HepG2 (cell line): ENCODE measurements around the gene ITPK1. TPM values are rescaled to one million over a fixed set of nuclear protein-coding genes. Genes with fewer than 3 reads are reported as not detected.

Experiments
- ATAC-seq: fragments of 200-7000 bp; cut with Tn5 transposase; 3 replicates; pipeline ENCODE4 v1.9.1; 2020; ENCODE audit warnings: mild to moderate bottlenecking, moderate library complexity
- BruUV-seq: library from RNA; stranded (reverse); fragments of 400-500 nt; replicated peaks from 2 replicates; lab custom pipeline; 2021; lab: Mats Ljungman, UMichigan
- CTCF ChIA-PET: fragments of 300-600 bp; formaldehyde crosslinking; extraction: SDS; loops from one replicate; lab custom pipeline; 2021; ENCODE audit warnings: low total read pairs, inconsistent platforms, low intra/inter-chr PET ratio; lab: Yijun Ruan, JAX
- POLR2A ChIA-PET: fragments of 350-600 bp; sonication (Branson Sonifier 250); formaldehyde crosslinking; loops from one replicate; lab custom pipeline; 2020; ENCODE audit warnings: antibody characterized with exemption, inconsistent platforms; lab: Yijun Ruan, JAX
- DNase-seq: peaks from one replicate; pipeline ENCODE4 v3.0.0-alpha.2; 2015; ENCODE audit warnings: low spot score
- FAIRE-seq: peaks from 3 replicates; lab custom pipeline; 2011; peaks lifted over from hg19 to GRCh38; lab: Jason Lieb, UNC
- H2AFZ ChIP-seq: one replicate; pipeline ENCODE4 v1.6.1; 2011; ENCODE audit warnings: low read length, inconsistent platforms
- H3K27ac ChIP-seq: fragments of 300-600 bp; 3 replicates; pipeline ENCODE4 v1.8.0; 2011; ENCODE audit warnings: mixed run types, mild to moderate bottlenecking, mixed read lengths, low read length, inconsistent platforms; ENCODE audit not compliant: insufficient read depth; ENCODE audit errors: extremely low read length
- H3K27me3 ChIP-seq, 2 experiments: fragments of 200-600 bp in 1 of 2; 2 replicates in 1 of 2; 3 replicates in 1 of 2; pipeline versions ENCODE4 v1.6.0 to v1.8.0; 2011; ENCODE audit warnings: low read length in 2 of 2, mild to moderate bottlenecking in 2 of 2, moderate library complexity in 2 of 2, inconsistent platforms in 1 of 2; ENCODE audit not compliant: insufficient read depth in 2 of 2, control insufficient read depth in 1 of 2
- H3K36me3 ChIP-seq, 2 experiments: fragments of 200-600 bp in 1 of 2; replicated peaks in 1 of 2; 2 replicates in 1 of 2; 3 replicates in 1 of 2; pipeline versions ENCODE4 v1.5.1 to v1.8.0; 2011; ENCODE audit warnings: low read length in 2 of 2, inconsistent platforms in 1 of 2; ENCODE audit not compliant: insufficient read depth in 2 of 2, control insufficient read depth in 1 of 2
- H3K4me1 ChIP-seq: 2 replicates; pipeline ENCODE4 v1.5.1; 2012; ENCODE audit warnings: low read length, inconsistent platforms; ENCODE audit not compliant: insufficient read depth
- H3K4me2 ChIP-seq: 2 replicates; pipeline ENCODE4 v1.6.0; 2011; ENCODE audit warnings: low read depth, low read length, inconsistent platforms
- H3K4me3 ChIP-seq, 3 experiments: fragments of 200-600 bp in 1 of 3; sonication (generic), shearing (Covaris generic) in 1 of 3; replicated peaks in 1 of 3; 2 replicates each; pipeline ENCODE4 v1.5.1; 2011 to 2016; ENCODE audit warnings: low read length in 3 of 3, inconsistent platforms in 2 of 3, low read depth in 2 of 3, mild to moderate bottlenecking in 2 of 3, control low read depth in 1 of 3, mixed read lengths in 1 of 3; ENCODE audit not compliant: insufficient read depth in 1 of 3
- H3K79me2 ChIP-seq: one replicate; pipeline ENCODE4 v1.6.1; 2011; ENCODE audit warnings: low read length, inconsistent platforms; ENCODE audit not compliant: insufficient read depth
- H3K9ac ChIP-seq: 2 replicates; pipeline ENCODE4 v1.6.0; 2011; ENCODE audit warnings: mild to moderate bottlenecking, low read depth, low read length, inconsistent platforms; ENCODE audit not compliant: insufficient read depth
- H3K9me3 ChIP-seq: 2 replicates; pipeline ENCODE4 v1.5.1; 2012; ENCODE audit warnings: mild to moderate bottlenecking, low read length
- H4K20me1 ChIP-seq: 2 replicates; pipeline ENCODE4 v1.6.0; 2011; ENCODE audit warnings: inconsistent platforms, mild to moderate bottlenecking, low read length, moderate library complexity; ENCODE audit not compliant: insufficient read depth
- BATF2 ChIP-seq: sonication (generic); formaldehyde crosslinking; IDR thresholded peaks from 2 replicates; pipeline ENCODE4 v1.8.0; 2022; ENCODE audit warnings: mild to moderate bottlenecking, missing genetic modification reagents, moderate library complexity
- DDIT3 ChIP-seq: sonication (generic); formaldehyde crosslinking; IDR thresholded peaks from 2 replicates; pipeline ENCODE4 v1.4.0; 2020; ENCODE audit warnings: mild to moderate bottlenecking, missing genetic modification reagents
- HOXA3 ChIP-seq: sonication (generic); formaldehyde crosslinking; IDR thresholded peaks from 2 replicates; pipeline ENCODE4 v1.5.0; 2020; ENCODE audit warnings: missing genetic modification reagents
- MATR3 ChIP-seq: sonication (generic); formaldehyde crosslinking; IDR thresholded peaks from 2 replicates; pipeline ENCODE4 v1.4.0; 2020; ENCODE audit warnings: missing genetic modification reagents
- NFATC3 ChIP-seq: sonication (generic); formaldehyde crosslinking; IDR thresholded peaks from 2 replicates; pipeline ENCODE4 v1.5.1; 2020; ENCODE audit warnings: mild to moderate bottlenecking, missing genetic modification reagents
- PAX8 ChIP-seq: sonication (generic); formaldehyde crosslinking; IDR thresholded peaks from 2 replicates; pipeline ENCODE4 v1.8.0; 2022; ENCODE audit warnings: mild to moderate bottlenecking, missing genetic modification reagents, borderline replicate concordance
- RFX1 ChIP-seq: fragments of 450-650 bp; IDR thresholded peaks from 2 replicates; pipeline ENCODE4 v1.6.1; 2017
- ZEB1 ChIP-seq: IDR thresholded peaks from 2 replicates; pipeline ENCODE4 v1.6.1; 2012; ENCODE audit warnings: mild to moderate bottlenecking, low read depth, inconsistent platforms; ENCODE audit not compliant: insufficient replicate concordance
- ZNF335 ChIP-seq: sonication (generic); formaldehyde crosslinking; IDR thresholded peaks from 2 replicates; pipeline ENCODE4 v1.4.0; 2020; ENCODE audit warnings: missing genetic modification reagents
- ZNF646 ChIP-seq: sonication (generic); formaldehyde crosslinking; IDR thresholded peaks from 2 replicates; pipeline ENCODE4 v1.9.0; 2021; ENCODE audit warnings: mild to moderate bottlenecking, missing genetic modification reagents
- ZNF75D ChIP-seq: sonication (generic); formaldehyde crosslinking; IDR thresholded peaks from 2 replicates; pipeline ENCODE4 v1.8.1; 2023; ENCODE audit warnings: missing genetic modification reagents, mild to moderate bottlenecking, borderline replicate concordance
- ZSCAN31 ChIP-seq: sonication (generic); formaldehyde crosslinking; IDR thresholded peaks from 2 replicates; pipeline ENCODE4 v1.5.0; 2020; ENCODE audit warnings: low read depth, mild to moderate bottlenecking, missing genetic modification reagents
- WGBS: methylation state at CpG from one replicate; pipeline ENCODE4 v1.1.6; 2017; ENCODE audit warnings: low lambda C conversion rate; 5-methylcytosine and 5-hydroxymethylcytosine counted together
- in situ Hi-C: cut with HindIII; loops from 2 replicates; pipeline ENCODE4 v1.10.0; 2017; ENCODE audit warnings: low pct_unique_long_range_greater_than_20kb; ENCODE audit not compliant: extremely low pct_ligation_motif_present
- intact Hi-C: fragments of 100-400 bp; cut with micrococcal nuclease; formaldehyde crosslinking; loops from one replicate; pipeline ENCODE4 v1.10.0; 2022; ENCODE audit not compliant: unreplicated experiment
- polyA plus RNA-seq, 8 experiments: library from polyadenylated mRNA; depleted of rRNA in 3 of 8; stranded (reverse) in 7 of 8; unstranded in 1 of 8; fragments of >200 nt; fragmentation: Illumina TruSeq in 4 of 8; extraction: Trizol in 4 of 8; gene quantifications; 2 replicates each; pipeline versions ENCODE4 v1.2.1 to v1.2.3, GENCODE V29; 2011 to 2016; ENCODE audit warnings: low read depth in 4 of 8, missing spikeins in 1 of 8, mixed read lengths in 1 of 8; ENCODE audit not compliant: insufficient read depth in 1 of 8
- total RNA-seq, 5 experiments: library from RNA; depleted of rRNA; stranded (reverse); fragments of >200 nt; fragmentation: Illumina TruSeq; extraction: Trizol; gene quantifications; 2 replicates each; pipeline ENCODE4 v1.2.3, GENCODE V29; 2016; ENCODE audit warnings: low read depth in 1 of 5
- TF ChIP-seq, protein P1 (sequence below): sonication (generic); formaldehyde crosslinking; IDR thresholded peaks from 2 replicates; pipeline ENCODE4 v1.4.0; 2020; ENCODE audit warnings: low read depth, mild to moderate bottlenecking, missing genetic modification reagents

Gene ITPK1
- total and polyA plus RNA-seq, 2 of the 13 experiments (the other 11 are each of a cell fraction or from before 2014, with no cell fraction given): 20.5 to 47.5 TPM

- H3K27ac ChIP-seq: no peak overlapping the region
- H2AFZ ChIP-seq: no peak overlapping the region
- no peaks in the 10 kb centered on the region for H3K9me3 ChIP-seq
- H3K4me1 ChIP-seq: peaks cover 46% of the 10 kb centered on the region
- no peaks in the 10 kb centered on the region for H3K36me3 ChIP-seq
- ATAC-seq: no peak
- no TSS peak for BruUV-seq
- TF ChIP-seq BATF2 (CRISPR knock-in tag) (no peak), ZEB1 (no peak), NFATC3 (CRISPR knock-in tag) (no peak), ZSCAN31 (CRISPR knock-in tag) (no peak), ZNF75D (CRISPR knock-in tag) (no peak), HOXA3 (CRISPR knock-in tag) (no peak), RFX1 (no peak), ZNF335 (CRISPR knock-in tag) (no peak), DDIT3 (CRISPR knock-in tag) (no peak), PAX8 (CRISPR knock-in tag) (no peak), ZNF646 (CRISPR knock-in tag) (no peak), MATR3 (CRISPR knock-in tag) (no peak)
- TF ChIP-seq, protein P1, sequence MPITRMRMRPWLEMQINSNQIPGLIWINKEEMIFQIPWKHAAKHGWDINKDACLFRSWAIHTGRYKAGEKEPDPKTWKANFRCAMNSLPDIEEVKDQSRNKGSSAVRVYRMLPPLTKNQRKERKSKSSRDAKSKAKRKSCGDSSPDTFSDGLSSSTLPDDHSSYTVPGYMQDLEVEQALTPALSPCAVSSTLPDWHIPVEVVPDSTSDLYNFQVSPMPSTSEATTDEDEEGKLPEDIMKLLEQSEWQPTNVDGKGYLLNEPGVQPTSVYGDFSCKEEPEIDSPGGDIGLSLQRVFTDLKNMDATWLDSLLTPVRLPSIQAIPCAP (CRISPR knock-in tag): no peak
- TF ChIP-seq, all 625 proteins: peak for 0
- H3K27me3 ChIP-seq: no peaks in the 10 kb centered on the region
- no peaks in the 10 kb centered on the region for H3K79me2 ChIP-seq
- CTCF ChIA-PET: no interaction called here
- H3K9ac ChIP-seq: no peak overlapping the region
- intact Hi-C loops (no loop called here), in situ Hi-C loops (no loop called here)
- no peak overlapping the region for H3K4me3 ChIP-seq
- WGBS: 97% methylated on average over 6 of the region's 6 CpGs
- 0 out of 2 replicates have a peak, but pooled peaks cover 4% of the 10 kb centered on the region for H4K20me1 ChIP-seq
- FAIRE-seq (no peak), DNase-seq (no peak)
- no peak overlapping the region for H3K4me2 ChIP-seq
- POLR2A ChIA-PET: no interaction called here
Observed at GRCh38 chr14:93054006-93054405, 61.7 kb downstream of the ITPK1 start.
